Tibial nerve (tissue), 4 donors: Measurements from ENCODE around the gene CRYBG1.

Experiments
- EP300 ChIP-seq, 2 donors: sonication (generic); formaldehyde crosslinking; IDR thresholded peaks; one replicate each; pipeline ENCODE4 v1.6.1; 2017; ENCODE audit warnings: antibody characterized with exemption in 2 of 2, mild to moderate bottlenecking in 1 of 2
- POLR2A ChIP-seq, 2 donors: fragments of 450-650 bp; IDR thresholded peaks; one replicate each; pipeline ENCODE4 v1.6.1; 2017; ENCODE audit warnings: antibody characterized with exemption in 2 of 2, mild to moderate bottlenecking in 2 of 2, moderate library complexity in 2 of 2
- TF ChIP-seq, protein P1 (sequence below), 5 experiments: fragments of 200-600 bp in 3 of 5; fragments of 450-650 bp in 2 of 5; sonication (generic) in 3 of 5; IDR thresholded peaks; one replicate each; pipeline ENCODE4 v1.5.1; 2016 to 2019; ENCODE audit warnings: antibody characterized with exemption in 5 of 5, mild to moderate bottlenecking in 3 of 5, moderate library complexity in 2 of 5

GRCh38 chr6:106411056-106411455, 50.5 kb downstream of the CRYBG1 start:
- TF ChIP-seq, protein P1, sequence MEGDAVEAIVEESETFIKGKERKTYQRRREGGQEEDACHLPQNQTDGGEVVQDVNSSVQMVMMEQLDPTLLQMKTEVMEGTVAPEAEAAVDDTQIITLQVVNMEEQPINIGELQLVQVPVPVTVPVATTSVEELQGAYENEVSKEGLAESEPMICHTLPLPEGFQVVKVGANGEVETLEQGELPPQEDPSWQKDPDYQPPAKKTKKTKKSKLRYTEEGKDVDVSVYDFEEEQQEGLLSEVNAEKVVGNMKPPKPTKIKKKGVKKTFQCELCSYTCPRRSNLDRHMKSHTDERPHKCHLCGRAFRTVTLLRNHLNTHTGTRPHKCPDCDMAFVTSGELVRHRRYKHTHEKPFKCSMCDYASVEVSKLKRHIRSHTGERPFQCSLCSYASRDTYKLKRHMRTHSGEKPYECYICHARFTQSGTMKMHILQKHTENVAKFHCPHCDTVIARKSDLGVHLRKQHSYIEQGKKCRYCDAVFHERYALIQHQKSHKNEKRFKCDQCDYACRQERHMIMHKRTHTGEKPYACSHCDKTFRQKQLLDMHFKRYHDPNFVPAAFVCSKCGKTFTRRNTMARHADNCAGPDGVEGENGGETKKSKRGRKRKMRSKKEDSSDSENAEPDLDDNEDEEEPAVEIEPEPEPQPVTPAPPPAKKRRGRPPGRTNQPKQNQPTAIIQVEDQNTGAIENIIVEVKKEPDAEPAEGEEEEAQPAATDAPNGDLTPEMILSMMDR (IDR thresholded peaks at IDR 0.05), result no peak
- TF ChIP-seq POLR2A (IDR thresholded peaks at IDR 0.05) (no peak), EP300 (IDR thresholded peaks at IDR 0.05) (no peak)
